ENCODE measurements around the gene BBS9.

Gene BBS9

GRCh38 chr7:33634606-33635005 is 505.2 kb downstream of the BBS9 start:
- no peak for DNase-seq (ENCODE audit: low read depth)
- TF ChIP-seq, protein P1, sequence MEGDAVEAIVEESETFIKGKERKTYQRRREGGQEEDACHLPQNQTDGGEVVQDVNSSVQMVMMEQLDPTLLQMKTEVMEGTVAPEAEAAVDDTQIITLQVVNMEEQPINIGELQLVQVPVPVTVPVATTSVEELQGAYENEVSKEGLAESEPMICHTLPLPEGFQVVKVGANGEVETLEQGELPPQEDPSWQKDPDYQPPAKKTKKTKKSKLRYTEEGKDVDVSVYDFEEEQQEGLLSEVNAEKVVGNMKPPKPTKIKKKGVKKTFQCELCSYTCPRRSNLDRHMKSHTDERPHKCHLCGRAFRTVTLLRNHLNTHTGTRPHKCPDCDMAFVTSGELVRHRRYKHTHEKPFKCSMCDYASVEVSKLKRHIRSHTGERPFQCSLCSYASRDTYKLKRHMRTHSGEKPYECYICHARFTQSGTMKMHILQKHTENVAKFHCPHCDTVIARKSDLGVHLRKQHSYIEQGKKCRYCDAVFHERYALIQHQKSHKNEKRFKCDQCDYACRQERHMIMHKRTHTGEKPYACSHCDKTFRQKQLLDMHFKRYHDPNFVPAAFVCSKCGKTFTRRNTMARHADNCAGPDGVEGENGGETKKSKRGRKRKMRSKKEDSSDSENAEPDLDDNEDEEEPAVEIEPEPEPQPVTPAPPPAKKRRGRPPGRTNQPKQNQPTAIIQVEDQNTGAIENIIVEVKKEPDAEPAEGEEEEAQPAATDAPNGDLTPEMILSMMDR (IDR thresholded peaks at IDR 0.05; ENCODE audit: low read depth, low read length, missing control alignments): no peak
- H3K4me3 ChIP-seq (ENCODE audit: low read depth, low read length): no peak overlapping the region

- no peak overlapping the region for H3K4me3 ChIP-seq (ENCODE audit: low read depth, low read length)
- TF ChIP-seq, protein P1 (IDR thresholded peaks at IDR 0.05; ENCODE audit: low read depth, low read length, missing control alignments): no peak
- DNase-seq (ENCODE audit: low read depth): no peak
Observed at GRCh38 chr7:33636359-33636758, 507.0 kb downstream of the BBS9 start.

DNA sequence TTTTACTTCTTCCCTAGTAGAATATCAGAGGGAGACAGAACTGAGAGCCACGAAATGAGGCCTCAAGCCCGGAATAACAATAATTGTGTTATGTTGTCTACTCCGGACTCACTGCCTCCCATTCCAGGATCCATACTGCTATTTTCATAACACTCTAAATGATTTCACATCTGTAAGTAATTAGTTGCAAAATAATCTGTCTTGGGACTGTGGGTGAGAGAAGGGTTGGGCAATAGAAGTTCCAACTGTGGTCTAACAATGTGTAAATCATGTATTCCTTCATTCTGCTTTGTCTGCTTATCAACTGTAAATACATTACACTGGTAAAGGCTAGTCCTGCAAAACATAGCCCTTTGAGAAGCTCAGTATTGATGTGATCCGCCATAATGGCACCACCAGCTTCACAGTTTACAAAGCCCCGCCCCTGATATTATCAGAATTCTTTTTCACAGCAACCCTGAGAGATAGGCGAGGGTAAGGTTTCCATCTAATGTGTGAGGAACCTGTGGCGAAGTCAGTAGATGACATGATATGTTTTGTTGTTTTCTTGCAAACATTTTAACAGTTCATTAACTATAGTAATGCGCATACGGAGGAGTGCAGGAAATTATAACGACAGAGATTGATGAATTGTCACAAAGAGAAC is 510.3 kb downstream of the BBS9 start:
- no peak for DNase-seq (ENCODE audit: low read depth)
- no peak overlapping the region for H3K4me3 ChIP-seq (ENCODE audit: low read depth, low read length)
- TF ChIP-seq, protein P1 (IDR thresholded peaks at IDR 0.05; ENCODE audit: low read depth, low read length, missing control alignments): no peak

GRCh38 chr7:33640741-33641140 is 511.4 kb downstream of the BBS9 start:
- no peak overlapping the region for H3K4me3 ChIP-seq (ENCODE audit: low read depth, low read length)
- no peak for DNase-seq (ENCODE audit: low read depth)
- TF ChIP-seq, protein P1 (IDR thresholded peaks at IDR 0.05; ENCODE audit: low read depth, low read length, missing control alignments): no peak

DNA sequence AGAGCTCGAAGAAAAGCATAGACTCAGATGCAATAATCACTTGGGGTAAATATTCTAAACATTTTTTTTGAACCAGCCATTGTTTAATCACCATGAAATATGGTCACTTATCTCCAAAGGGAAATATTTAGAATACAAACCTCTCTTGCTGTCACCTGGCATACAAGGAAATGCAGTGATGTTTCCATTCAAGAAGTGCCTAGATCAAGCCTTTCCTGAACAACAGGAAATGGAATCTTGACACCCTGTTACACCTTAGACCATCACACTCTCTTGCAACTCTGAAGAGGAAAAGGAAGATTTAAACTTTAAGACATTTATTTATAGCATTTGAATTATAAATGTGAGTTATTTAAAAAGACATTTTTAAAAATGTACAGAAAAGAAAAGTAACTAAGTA is 512.9 kb downstream of the BBS9 start:
- no peak overlapping the region for H3K4me3 ChIP-seq (ENCODE audit: low read depth, low read length)
- TF ChIP-seq, protein P1 (IDR thresholded peaks at IDR 0.05; ENCODE audit: low read depth, low read length, missing control alignments): no peak
- no peak for DNase-seq (ENCODE audit: low read depth)

DNA sequence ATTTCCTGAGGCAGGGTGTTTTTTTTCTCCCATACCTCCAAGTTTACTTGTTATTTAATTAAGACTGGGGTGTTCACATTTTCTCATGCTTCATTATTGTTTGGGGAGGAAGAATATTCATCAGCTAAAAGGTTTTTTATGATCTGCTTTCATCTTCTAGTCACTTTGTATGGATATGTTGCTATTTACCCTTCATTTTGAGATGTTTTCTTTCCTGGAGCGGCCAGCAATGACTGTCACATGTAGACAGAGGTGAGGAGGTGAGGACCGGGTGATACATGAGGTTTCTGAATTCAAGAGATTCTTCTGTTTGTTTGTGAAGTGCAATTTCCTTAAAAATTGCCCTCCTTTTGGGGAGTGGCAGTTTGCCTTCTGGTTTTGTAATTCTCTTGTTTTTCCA is 514.2 kb downstream of the BBS9 start:
- DNase-seq (ENCODE audit: low read depth): no peak
- TF ChIP-seq, protein P1 (IDR thresholded peaks at IDR 0.05; ENCODE audit: low read depth, low read length, missing control alignments): no peak
- H3K4me3 ChIP-seq (ENCODE audit: low read depth, low read length): no peak overlapping the region

DNA sequence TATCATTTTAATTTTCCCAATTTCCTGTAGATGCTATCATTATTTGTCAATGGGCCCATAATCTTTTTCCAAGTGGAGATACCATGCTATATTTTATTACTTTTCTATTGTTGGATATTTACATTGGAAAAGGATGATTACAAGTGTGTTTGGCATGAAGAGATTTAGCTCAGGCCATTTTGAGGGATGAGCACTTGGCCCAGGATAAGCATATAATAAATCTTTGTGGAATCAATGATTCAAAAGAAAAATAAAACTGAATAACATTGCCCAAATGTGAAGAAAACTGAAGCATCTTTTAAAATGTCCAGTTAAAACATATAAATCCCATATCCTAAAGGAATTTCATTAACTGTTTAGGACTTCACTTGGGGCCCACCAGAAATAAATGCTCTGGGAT is 515.1 kb downstream of the BBS9 start:
- no peak overlapping the region for H3K4me3 ChIP-seq (ENCODE audit: low read depth, low read length)
- DNase-seq (ENCODE audit: low read depth): no peak
- TF ChIP-seq, protein P1 (IDR thresholded peaks at IDR 0.05; ENCODE audit: low read depth, low read length, missing control alignments): no peak

Measured in GM12864 (cell line).